Adrenal gland (tissue), 5 donors: ENCODE results near the gene CRIP3.

Experiments used
- CTCF ChIP-seq, 6 experiments: fragments of 450-650 bp in 4 of 6; fragments of 200-600 bp in 2 of 6; sonication (generic) in 1 of 6; IDR thresholded peaks; 1 replicate in 5 of 6; 2 replicates in 1 of 6; pipeline versions ENCODE4 v1.5.1 to v1.8.0; 2016 to 2021; ENCODE audit warnings: antibody characterized with exemption in 6 of 6, mild to moderate bottlenecking in 2 of 6, moderate library complexity in 1 of 6
- POLR2A ChIP-seq, 2 donors: fragments of 450-650 bp; IDR thresholded peaks; one replicate each; pipeline ENCODE4 v1.6.1; 2017; ENCODE audit warnings: antibody characterized with exemption in 2 of 2, mild to moderate bottlenecking in 2 of 2, moderate library complexity in 1 of 2
- donor health status: DM: no; HTN: no; CAD: no.

- TF ChIP-seq CTCF (IDR thresholded peaks at IDR 0.05) (no peak), POLR2A (IDR thresholded peaks at IDR 0.05) (no peak)
These were observed 39.8 kb downstream of the CRIP3 start for GRCh38 chr6:43268782-43269272.
